AG04449 (cell line): ENCODE measurements around the gene CATSPERD.
A peak's percentile ranks its signal among the peaks of the same experiment; 100 is the strongest.
"Not testable (repeated sequence)": the region's sequence is repeated elsewhere in the genome, so short reads cannot be mapped to it uniquely, and the experiment has no call there.

ENCODE experiments used
- CTCF ChIA-PET: fragments of 350-600 bp; formaldehyde crosslinking; extraction: SDS; loops from one replicate; lab custom pipeline; 2021; ENCODE audit warnings: antibody characterized with exemption; lab: Yijun Ruan, JAX
- POLR2A ChIA-PET: fragments of 400-600, 350-600 bp; formaldehyde crosslinking; extraction: SDS; loops from one replicate; lab custom pipeline; 2020; ENCODE audit warnings: antibody characterized with exemption, inconsistent platforms; lab: Yijun Ruan, JAX
- DNase-seq: peaks from one replicate; pipeline ENCODE4 v3.0.0-alpha.2; 2010; ENCODE audit warnings: low read depth, low spot score
- H3K4me3 ChIP-seq: 2 replicates; pipeline ENCODE4 v1.5.1; 2011; ENCODE audit warnings: low read depth, mild to moderate bottlenecking, control low read depth, low read length
- CTCF ChIP-seq: IDR thresholded peaks from one replicate; pipeline ENCODE4 v1.5.1; 2011; ENCODE audit warnings: mild to moderate bottlenecking, moderate library complexity, low read length, control low read depth, inconsistent platforms; ENCODE audit not compliant: insufficient read depth; ENCODE audit errors: missing control alignments

The CATSPERD gene

GRCh38 chr19:5683177-5683886 lies 37.1 kb upstream of the CATSPERD start:
- TF ChIP-seq CTCF, result no peak
- ChIA-PET CTCF (no interaction called here), POLR2A (interaction anchor here (0.5 kb wide), 1 partner anchor 146 kb away, joined by 7 read pairs; no protein-coding TSS in a partner anchor)
- DNase-seq, result no peak
- no peak overlapping the region for H3K4me3 ChIP-seq

- TF ChIP-seq CTCF, result no peak
- no peak for DNase-seq
- ChIA-PET POLR2A (no interaction called here), CTCF (interaction anchor here (5.3 kb wide), 1 partner anchor 31 kb away, joined by 58 read pairs; no protein-coding TSS in a partner anchor)
- no peak overlapping the region for H3K4me3 ChIP-seq
Observed at GRCh38 chr19:5684694-5685430, 35.6 kb upstream of the CATSPERD start.

- peak overlapping the region; percentile 64 for H3K4me3 ChIP-seq
- ChIA-PET CTCF (interaction anchor here (0.7 to 5.3 kb wide), 9 partner anchors 12 to 638 kb away, joined by 3 to 58 read pairs (median 8); partner anchors contain the start of genes SAFB and SAFB2), POLR2A (interaction anchor here (1.6 kb wide), 1 partner anchor 34 kb away, joined by 4 read pairs; the partner anchor contains the start of genes CATSPERD and LONP1)
- no peak for TF ChIP-seq CTCF
- DNase-seq, result no peak
Observed at GRCh38 chr19:5686326-5686646, 34.2 kb upstream of the CATSPERD start.

- peak; percentile 87 for TF ChIP-seq CTCF
- ChIA-PET CTCF (interaction anchor here (0.6 to 5.3 kb wide), 22 partner anchors 8 to 639 kb away, joined by 3 to 58 read pairs (median 4); partner anchors contain the start of genes SAFB and SAFB2), POLR2A (interaction anchor here (1.0 to 1.6 kb wide), 2 partner anchors 33 to 71 kb away, joined by 3 to 4 read pairs; partner anchors contain the start of genes CATSPERD and LONP1)
- peak overlapping the region; percentile 64 for H3K4me3 ChIP-seq
- DNase-seq, result peak; percentile 24
Observed at GRCh38 chr19:5686647-5687359, 33.6 kb upstream of the CATSPERD start.

- no peak for TF ChIP-seq CTCF
- H3K4me3 ChIP-seq, result peak overlapping the region; percentile 64
- ChIA-PET CTCF (interaction anchor here (0.6 to 5.3 kb wide), 23 partner anchors 9 to 639 kb away, joined by 3 to 58 read pairs (median 4); partner anchors contain the start of genes SAFB and SAFB2), POLR2A (interaction anchor here (1.0 to 1.6 kb wide), 2 partner anchors 33 to 72 kb away, joined by 3 to 4 read pairs; partner anchors contain the start of genes CATSPERD and LONP1)
- DNase-seq, result no peak
Observed at GRCh38 chr19:5687360-5688198, 32.9 kb upstream of the CATSPERD start.

- DNase-seq, POLR2A ChIA-PET, H3K4me3 ChIP-seq: not testable (repeated sequence)
- CTCF ChIA-PET, result interaction anchor here (1.0 to 5.3 kb wide), 8 partner anchors 10 to 68 kb away, joined by 3 to 58 read pairs (median 12); partner anchors contain the start of genes SAFB and SAFB2
Observed at GRCh38 chr19:5688262-5688881, 32.1 kb upstream of the CATSPERD start.
